Measurements from ENCODE around the gene COL4A4.

The COL4A4 gene

GRCh38 chr2:227030789-227031188 is 133.2 kb downstream of the COL4A4 start:
- Histone ChIP-seq H3K9ac (ENCODE audit: low read length) (no peak overlapping the region), H3K27ac (ENCODE audit: low read length) (no peak overlapping the region), H3K4me1 (ENCODE audit: low read length) (no peaks in the 10 kb centered on the region), H4K20me1 (ENCODE audit: insufficient read depth, low read length) (no peaks in the 10 kb centered on the region), H3K9me3 (replicated peaks; ENCODE audit: insufficient read depth, low read length) (no peaks in the 10 kb centered on the region), H2AFZ (ENCODE audit: low read length) (no peak overlapping the region), H3K79me2 (ENCODE audit: low read length) (no peaks in the 10 kb centered on the region), H3K36me3 (replicated peaks; ENCODE audit: insufficient read depth, low read length) (no peaks in the 10 kb centered on the region), H3K4me2 (ENCODE audit: low read depth, low read length) (no peak overlapping the region), H3F3A (ENCODE audit: insufficient read depth, low read length) (no peaks in the 10 kb centered on the region), H3K9me2 (replicated peaks; ENCODE audit: insufficient read depth, low read length) (no peaks in the 10 kb centered on the region), H3K4me3 (ENCODE audit: low read length) (no peak overlapping the region), H3K27me3 (replicated peaks; ENCODE audit: insufficient read depth, low read length) (no peaks in the 10 kb centered on the region)
- no peak for DNase-seq
- TF ChIP-seq EZH2phosphoT487 (IDR thresholded peaks at IDR 0.05; ENCODE audit: low read length) (no peak), CTCF (IDR thresholded peaks at IDR 0.05; ENCODE audit: low read length) (no peak), EZH2 (optimal IDR thresholded peaks at IDR 0.05; ENCODE audit: low read depth, low read length) (no peak)

GRCh38 chr2:227029426-227030105 is 134.4 kb downstream of the COL4A4 start:
- no peaks in the 10 kb centered on the region for H3K27me3 ChIP-seq (replicated peaks; ENCODE audit: insufficient read depth, low read length)
- H4K20me1 ChIP-seq (ENCODE audit: insufficient read depth, low read length) = no peaks in the 10 kb centered on the region
- H3K9me3 ChIP-seq (replicated peaks; ENCODE audit: insufficient read depth, low read length) = no peaks in the 10 kb centered on the region
- H2AFZ ChIP-seq (ENCODE audit: low read length) = no peak overlapping the region
- DNase-seq = no peak
- H3K79me2 ChIP-seq (ENCODE audit: low read length) = no peaks in the 10 kb centered on the region
- H3K4me3 ChIP-seq (ENCODE audit: low read length) = no peak overlapping the region
- H3K27ac ChIP-seq (ENCODE audit: low read length) = no peak overlapping the region
- no peaks in the 10 kb centered on the region for H3K9me2 ChIP-seq (replicated peaks; ENCODE audit: insufficient read depth, low read length)
- H3K4me2 ChIP-seq (ENCODE audit: low read depth, low read length) = no peak overlapping the region
- TF ChIP-seq EZH2phosphoT487 (IDR thresholded peaks at IDR 0.05; ENCODE audit: low read length) (no peak), CTCF (IDR thresholded peaks at IDR 0.05; ENCODE audit: low read length) (no peak), EZH2 (optimal IDR thresholded peaks at IDR 0.05; ENCODE audit: low read depth, low read length) (no peak)
- no peak overlapping the region for H3K9ac ChIP-seq (ENCODE audit: low read length)
- H3K36me3 ChIP-seq (replicated peaks; ENCODE audit: insufficient read depth, low read length) = no peaks in the 10 kb centered on the region
- H3F3A ChIP-seq (ENCODE audit: insufficient read depth, low read length) = no peaks in the 10 kb centered on the region
- H3K4me1 ChIP-seq (ENCODE audit: low read length) = no peaks in the 10 kb centered on the region

DNA sequence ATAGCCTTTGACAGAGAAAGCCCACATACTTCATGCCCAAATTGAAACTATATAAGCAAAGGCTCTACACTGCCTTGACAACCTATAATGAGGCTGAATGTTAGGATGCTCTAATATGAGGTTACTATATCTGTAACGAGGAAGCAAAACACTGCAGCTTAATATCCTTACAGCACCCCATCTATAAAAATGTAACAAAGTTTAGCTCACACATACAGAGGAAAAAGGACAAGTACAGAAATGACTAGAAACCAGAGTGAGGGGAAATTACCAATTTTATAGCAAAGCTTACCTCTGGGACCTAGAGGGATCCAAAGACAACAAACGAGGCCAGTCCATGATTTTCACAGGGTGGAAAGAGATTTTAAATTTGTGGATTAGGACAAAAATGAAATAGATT is 138.5 kb downstream of the COL4A4 start:
- DNase-seq = no peak
- no peak overlapping the region for H2AFZ ChIP-seq (ENCODE audit: low read length)
- H4K20me1 ChIP-seq (ENCODE audit: insufficient read depth, low read length) = no peaks in the 10 kb centered on the region
- H3K4me2 ChIP-seq (ENCODE audit: low read depth, low read length) = no peak overlapping the region
- no peaks in the 10 kb centered on the region for H3K36me3 ChIP-seq (replicated peaks; ENCODE audit: insufficient read depth, low read length)
- no peaks in the 10 kb centered on the region for H3K27me3 ChIP-seq (replicated peaks; ENCODE audit: insufficient read depth, low read length)
- H3K27ac ChIP-seq (ENCODE audit: low read length) = no peak overlapping the region
- H3K9me3 ChIP-seq (replicated peaks; ENCODE audit: insufficient read depth, low read length) = no peaks in the 10 kb centered on the region
- no peak overlapping the region for H3K4me3 ChIP-seq (ENCODE audit: low read length)
- H3F3A ChIP-seq (ENCODE audit: insufficient read depth, low read length) = no peaks in the 10 kb centered on the region
- no peaks in the 10 kb centered on the region for H3K79me2 ChIP-seq (ENCODE audit: low read length)
- H3K4me1 ChIP-seq (ENCODE audit: low read length) = no peaks in the 10 kb centered on the region
- no peaks in the 10 kb centered on the region for H3K9me2 ChIP-seq (replicated peaks; ENCODE audit: insufficient read depth, low read length)
- TF ChIP-seq EZH2 (optimal IDR thresholded peaks at IDR 0.05; ENCODE audit: low read depth, low read length) (no peak), CTCF (IDR thresholded peaks at IDR 0.05; ENCODE audit: low read length) (no peak), EZH2phosphoT487 (IDR thresholded peaks at IDR 0.05; ENCODE audit: low read length) (no peak)
- H3K9ac ChIP-seq (ENCODE audit: low read length) = no peak overlapping the region
